ENCODE results near the gene NEDD1. TPM values are rescaled to one million over a fixed set of nuclear protein-coding genes. Genes with fewer than 3 reads are reported as not detected.

Gene NEDD1
- total RNA-seq, 1 experiment from 2014 or later, result 36.3 TPM

DNA sequence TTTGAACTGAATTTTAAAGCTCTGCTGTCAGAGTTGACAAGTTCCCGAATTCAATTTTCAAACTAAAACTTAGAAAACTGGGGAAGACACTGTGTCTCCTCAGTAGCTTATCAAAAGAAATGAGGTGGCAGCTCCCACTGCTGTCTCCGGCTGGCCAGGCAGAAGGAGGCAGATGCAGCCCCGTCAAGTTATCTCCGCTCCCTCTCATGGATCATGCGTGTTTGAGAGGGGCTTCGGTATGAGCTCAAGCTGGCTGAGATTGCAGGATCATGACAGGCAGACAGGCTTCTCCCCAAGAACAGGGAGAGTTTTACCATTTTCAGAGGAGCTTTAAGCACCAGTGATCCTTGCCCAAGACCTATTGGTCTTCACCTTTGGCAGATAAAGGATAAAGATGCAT, 88.8 kb downstream of the NEDD1 start:
- Histone ChIP-seq H4K20me1 (ENCODE audit: insufficient read depth) (no peaks in the 10 kb centered on the region), H3K79me2 (ENCODE audit: low read depth) (no peaks in the 10 kb centered on the region), H3K9me3 (ENCODE audit: insufficient read depth, low read depth) (no peaks in the 10 kb centered on the region), H3K27me3 (ENCODE audit: insufficient read depth, low read depth) (peaks cover 60% of the 10 kb centered on the region), H3K27ac (no peak overlapping the region), H2AFZ (no peak overlapping the region), H3K4me2 (no peak overlapping the region), H3K36me3 (ENCODE audit: low read depth) (no peaks in the 10 kb centered on the region), H3K4me1 (replicated peaks; ENCODE audit: insufficient read depth) (no peaks in the 10 kb centered on the region), H3F3A (ENCODE audit: insufficient read depth, low read depth) (no peaks in the 10 kb centered on the region), H3K9me2 (ENCODE audit: insufficient read depth) (no peaks in the 10 kb centered on the region), H3K4me3 (no peak overlapping the region)
- ChIA-PET CTCF (no interaction called here), POLR2A (ENCODE audit: unreplicated experiment) (no interaction called here)
- no TSS peak for BruUV-seq (replicated peaks)
- TF ChIP-seq, protein P1, sequence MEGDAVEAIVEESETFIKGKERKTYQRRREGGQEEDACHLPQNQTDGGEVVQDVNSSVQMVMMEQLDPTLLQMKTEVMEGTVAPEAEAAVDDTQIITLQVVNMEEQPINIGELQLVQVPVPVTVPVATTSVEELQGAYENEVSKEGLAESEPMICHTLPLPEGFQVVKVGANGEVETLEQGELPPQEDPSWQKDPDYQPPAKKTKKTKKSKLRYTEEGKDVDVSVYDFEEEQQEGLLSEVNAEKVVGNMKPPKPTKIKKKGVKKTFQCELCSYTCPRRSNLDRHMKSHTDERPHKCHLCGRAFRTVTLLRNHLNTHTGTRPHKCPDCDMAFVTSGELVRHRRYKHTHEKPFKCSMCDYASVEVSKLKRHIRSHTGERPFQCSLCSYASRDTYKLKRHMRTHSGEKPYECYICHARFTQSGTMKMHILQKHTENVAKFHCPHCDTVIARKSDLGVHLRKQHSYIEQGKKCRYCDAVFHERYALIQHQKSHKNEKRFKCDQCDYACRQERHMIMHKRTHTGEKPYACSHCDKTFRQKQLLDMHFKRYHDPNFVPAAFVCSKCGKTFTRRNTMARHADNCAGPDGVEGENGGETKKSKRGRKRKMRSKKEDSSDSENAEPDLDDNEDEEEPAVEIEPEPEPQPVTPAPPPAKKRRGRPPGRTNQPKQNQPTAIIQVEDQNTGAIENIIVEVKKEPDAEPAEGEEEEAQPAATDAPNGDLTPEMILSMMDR (conservative IDR thresholded peaks at IDR 0.05), result no peak
- TF ChIP-seq EZH2 (IDR thresholded peaks at IDR 0.05; ENCODE audit: low read depth), result no peak
- intact Hi-C loops (cut with micrococcal nuclease; ENCODE audit: unreplicated experiment), result no loop called here
- no peak for DNase-seq

GRCh38 chr12:96997797-96998484, 90.9 kb downstream of the NEDD1 start:
- H3K9me3 ChIP-seq (ENCODE audit: insufficient read depth, low read depth), result no peaks in the 10 kb centered on the region
- no peak for DNase-seq
- POLR2A ChIA-PET (ENCODE audit: unreplicated experiment), result no interaction called here
- intact Hi-C loops (cut with micrococcal nuclease; ENCODE audit: unreplicated experiment), result no loop called here
- CTCF ChIA-PET, result no interaction called here
- H3K9me2 ChIP-seq (ENCODE audit: insufficient read depth), result no peaks in the 10 kb centered on the region
- no peak for TF ChIP-seq EZH2 (IDR thresholded peaks at IDR 0.05; ENCODE audit: low read depth)
- TF ChIP-seq, protein P1 (conservative IDR thresholded peaks at IDR 0.05), result no peak
- no peak overlapping the region for H3K4me2 ChIP-seq
- H3K4me1 ChIP-seq (replicated peaks; ENCODE audit: insufficient read depth), result no peaks in the 10 kb centered on the region
- no peaks in the 10 kb centered on the region for H3F3A ChIP-seq (ENCODE audit: insufficient read depth, low read depth)
- H3K4me3 ChIP-seq, result no peak overlapping the region
- no peak overlapping the region for H2AFZ ChIP-seq
- H3K36me3 ChIP-seq (ENCODE audit: low read depth), result no peaks in the 10 kb centered on the region
- H3K27me3 ChIP-seq (ENCODE audit: insufficient read depth, low read depth), result peaks cover 63% of the 10 kb centered on the region
- no TSS peak for BruUV-seq (replicated peaks)
- H3K27ac ChIP-seq, result no peak overlapping the region
- H3K79me2 ChIP-seq (ENCODE audit: low read depth), result no peaks in the 10 kb centered on the region
- H4K20me1 ChIP-seq (ENCODE audit: insufficient read depth), result no peaks in the 10 kb centered on the region

- Histone ChIP-seq H3K27ac (no peak overlapping the region), H3K9me3 (ENCODE audit: insufficient read depth, low read depth) (no peaks in the 10 kb centered on the region), H3K4me3 (no peak overlapping the region), H3K27me3 (ENCODE audit: insufficient read depth, low read depth) (peaks cover 35% of the 10 kb centered on the region), H2AFZ (no peak overlapping the region), H3K79me2 (ENCODE audit: low read depth) (no peaks in the 10 kb centered on the region), H3F3A (ENCODE audit: insufficient read depth, low read depth) (no peaks in the 10 kb centered on the region), H3K4me1 (replicated peaks; ENCODE audit: insufficient read depth) (no peaks in the 10 kb centered on the region), H4K20me1 (ENCODE audit: insufficient read depth) (no peaks in the 10 kb centered on the region), H3K9me2 (ENCODE audit: insufficient read depth) (no peaks in the 10 kb centered on the region), H3K4me2 (no peak overlapping the region), H3K36me3 (ENCODE audit: low read depth) (no peaks in the 10 kb centered on the region)
- BruUV-seq (replicated peaks), result no TSS peak
- no peak for DNase-seq
- intact Hi-C loops (cut with micrococcal nuclease; ENCODE audit: unreplicated experiment), result no loop called here
- ChIA-PET CTCF (interaction anchor here (0.6 kb wide), 1 partner anchor 370 kb away, joined by 11 read pairs; no protein-coding TSS in a partner anchor), POLR2A (ENCODE audit: unreplicated experiment) (no interaction called here)
- TF ChIP-seq EZH2 (IDR thresholded peaks at IDR 0.05; ENCODE audit: low read depth), result no peak
These were observed 96.2 kb downstream of the NEDD1 start for GRCh38 chr12:97003276-97003675.
